Measurements from ENCODE around the gene S100B. TPM values are rescaled to one million over a fixed set of nuclear protein-coding genes. Genes with fewer than 3 reads are reported as not detected.

The S100B gene
- total and polyA plus RNA-seq, 4 donors = 0.79 to 1.4 (median 1.1) TPM

DNA sequence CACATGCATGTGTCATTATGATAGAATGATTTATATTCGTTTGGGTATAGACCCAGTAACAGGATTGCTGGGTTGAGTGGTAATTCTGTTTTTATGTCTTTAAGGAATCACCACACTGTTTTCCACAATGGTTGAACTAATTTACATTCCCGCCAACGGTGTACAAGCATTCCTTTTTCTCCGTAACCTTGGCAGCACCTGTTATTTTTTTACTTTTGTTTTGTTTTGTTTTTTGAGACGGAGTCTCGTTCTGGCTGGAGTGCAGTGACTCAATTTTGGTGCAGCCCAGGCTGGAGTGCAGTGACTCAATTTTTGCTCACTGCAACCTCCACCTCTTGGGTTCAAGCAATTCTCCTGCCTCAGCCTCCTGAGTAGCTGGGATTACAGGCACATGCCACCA, 8.5 kb upstream of the S100B start:
- no peak for DNase-seq (ENCODE audit: low spot score)

More for the DNA sequence above, 8.5 kb upstream of the S100B start:
- Histone ChIP-seq H3K9ac (ENCODE audit: low read depth in 1 of 2, low read length in 2 of 2) (no peak overlapping the region), H3K36me3 (ENCODE audit: control insufficient read depth in 4 of 4, insufficient read depth in 3 of 4, low read depth in 1 of 4, low read length in 3 of 4) (no peaks in the 10 kb centered on the region), H3K27me3 (ENCODE audit: control insufficient read depth in 4 of 4, insufficient read depth in 4 of 4, low read length in 3 of 4) (no peaks in the 10 kb centered on the region), H3K27ac (ENCODE audit: low read depth in 1 of 2, low read length in 2 of 2) (no peak overlapping the region), H3K4me3 (ENCODE audit: low read depth in 1 of 3, low read length in 3 of 3) (no peak overlapping the region), H3K4me1 (ENCODE audit: control insufficient read depth in 4 of 4, insufficient read depth in 4 of 4, low read length in 3 of 4) (no peaks in the 10 kb centered on the region), H3K9me3 (ENCODE audit: control insufficient read depth in 4 of 4, low read length in 3 of 4) (peaks cover 0 to 7% (median 5%) of the 10 kb centered on the region in 4 donors)
- 90% methylated on average over 6 of the region's 6 CpGs for WGBS
- TF ChIP-seq FOXA2 (IDR thresholded peaks at IDR 0.05) (no peak), TAF1 (conservative IDR thresholded peaks at IDR 0.05) (no peak), MAX (IDR thresholded peaks at IDR 0.05) (no peak), ZBTB33 (IDR thresholded peaks at IDR 0.05) (no peak), HNF4A (conservative IDR thresholded peaks at IDR 0.05) (no peak), HNF4G (IDR thresholded peaks at IDR 0.05) (no peak), RAD21 (IDR thresholded peaks at IDR 0.05) (no peak), CTCF (IDR thresholded peaks at IDR 0.05; ENCODE audit: low read depth, low read length, missing input control) (no peak)
- TF ChIP-seq, protein P1, sequence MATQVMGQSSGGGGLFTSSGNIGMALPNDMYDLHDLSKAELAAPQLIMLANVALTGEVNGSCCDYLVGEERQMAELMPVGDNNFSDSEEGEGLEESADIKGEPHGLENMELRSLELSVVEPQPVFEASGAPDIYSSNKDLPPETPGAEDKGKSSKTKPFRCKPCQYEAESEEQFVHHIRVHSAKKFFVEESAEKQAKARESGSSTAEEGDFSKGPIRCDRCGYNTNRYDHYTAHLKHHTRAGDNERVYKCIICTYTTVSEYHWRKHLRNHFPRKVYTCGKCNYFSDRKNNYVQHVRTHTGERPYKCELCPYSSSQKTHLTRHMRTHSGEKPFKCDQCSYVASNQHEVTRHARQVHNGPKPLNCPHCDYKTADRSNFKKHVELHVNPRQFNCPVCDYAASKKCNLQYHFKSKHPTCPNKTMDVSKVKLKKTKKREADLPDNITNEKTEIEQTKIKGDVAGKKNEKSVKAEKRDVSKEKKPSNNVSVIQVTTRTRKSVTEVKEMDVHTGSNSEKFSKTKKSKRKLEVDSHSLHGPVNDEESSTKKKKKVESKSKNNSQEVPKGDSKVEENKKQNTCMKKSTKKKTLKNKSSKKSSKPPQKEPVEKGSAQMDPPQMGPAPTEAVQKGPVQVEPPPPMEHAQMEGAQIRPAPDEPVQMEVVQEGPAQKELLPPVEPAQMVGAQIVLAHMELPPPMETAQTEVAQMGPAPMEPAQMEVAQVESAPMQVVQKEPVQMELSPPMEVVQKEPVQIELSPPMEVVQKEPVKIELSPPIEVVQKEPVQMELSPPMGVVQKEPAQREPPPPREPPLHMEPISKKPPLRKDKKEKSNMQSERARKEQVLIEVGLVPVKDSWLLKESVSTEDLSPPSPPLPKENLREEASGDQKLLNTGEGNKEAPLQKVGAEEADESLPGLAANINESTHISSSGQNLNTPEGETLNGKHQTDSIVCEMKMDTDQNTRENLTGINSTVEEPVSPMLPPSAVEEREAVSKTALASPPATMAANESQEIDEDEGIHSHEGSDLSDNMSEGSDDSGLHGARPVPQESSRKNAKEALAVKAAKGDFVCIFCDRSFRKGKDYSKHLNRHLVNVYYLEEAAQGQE (IDR thresholded peaks at IDR 0.05) = no peak
